HG02623 (cell line): Measurements from ENCODE around the gene SGF29.
"Not testable (repeated sequence)": the region's sequence is repeated elsewhere in the genome, so short reads cannot be mapped to it uniquely, and the experiment has no call there.

ENCODE experiments used
- ATAC-seq: cut with Tn5 transposase; IDR thresholded peaks from one replicate; pipeline ENCODE4 v1.9.1; 2021; ENCODE audit warnings: moderate library complexity; ENCODE audit not compliant: unreplicated experiment

SGF29 gene

GRCh38 chr16:28592979-28593553, 39.3 kb downstream of the SGF29 start:
- no peak for ATAC-seq

GRCh38 chr16:28595451-28595850, 41.7 kb downstream of the SGF29 start:
- not testable (repeated sequence) for ATAC-seq

DNA sequence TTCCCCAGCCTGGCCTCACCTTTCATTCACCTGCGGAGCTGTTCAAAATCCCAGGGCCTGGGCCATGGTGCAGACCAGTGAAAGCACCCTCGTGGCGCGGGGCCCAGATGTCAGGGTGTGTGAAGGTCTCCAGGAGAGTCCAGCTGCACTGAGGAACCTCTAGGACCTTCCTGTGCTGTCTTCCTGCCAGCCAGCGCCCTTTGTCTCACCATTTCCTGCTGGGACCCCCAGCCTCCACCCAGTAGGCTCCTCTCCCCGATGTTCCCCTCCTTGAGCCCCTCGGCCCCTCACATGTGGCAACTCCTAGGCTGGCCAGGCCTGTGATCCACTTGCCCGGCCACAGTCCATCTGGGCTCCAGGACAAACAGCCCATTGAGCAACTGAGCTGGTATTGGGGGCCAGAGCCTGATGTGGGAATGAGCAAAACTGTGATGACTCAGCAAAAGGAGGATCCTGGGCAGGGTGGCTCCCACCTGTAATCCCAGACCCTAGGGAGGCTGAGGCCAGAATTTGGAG, 42.5 kb downstream of the SGF29 start:
- ATAC-seq = no peak

GRCh38 chr16:28596840-28597691, 43.3 kb downstream of the SGF29 start, which contains the start of gene SULT1A2:
Gene SULT1A2, minus strand, starts transcription at chr16:28597050. Its CDS starts 1,120 bp downstream, at chr16:28595930.
- no peak for ATAC-seq

DNA sequence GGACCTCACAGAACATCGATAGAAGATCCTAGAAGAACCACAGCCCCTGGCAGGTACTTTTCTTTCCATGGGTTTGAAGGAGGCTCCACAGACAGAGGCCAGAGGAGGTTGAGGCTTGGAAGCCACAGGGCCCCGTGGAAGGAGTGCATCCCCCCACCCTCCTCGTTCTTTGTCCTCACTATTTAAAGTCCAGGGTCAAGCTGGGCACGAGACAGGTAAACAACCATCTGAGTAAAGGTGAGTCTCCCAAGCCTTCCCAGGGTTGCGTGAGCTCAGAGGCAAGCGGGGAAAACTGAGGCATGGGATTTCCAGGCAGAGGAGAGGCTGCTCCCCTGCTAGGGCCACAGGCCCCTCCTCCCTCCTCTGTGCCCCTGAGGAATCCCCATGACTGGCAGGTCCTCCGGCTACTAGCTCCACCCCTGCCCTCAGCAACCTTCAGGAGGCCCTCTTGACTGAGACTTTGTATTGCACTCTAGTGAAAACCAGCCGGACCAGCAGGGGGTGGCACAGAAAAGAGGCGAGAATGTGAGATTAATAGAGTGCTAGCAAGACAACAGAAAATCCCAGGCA, 44.1 kb downstream of the SGF29 start:
- ATAC-seq = no peak

- ATAC-seq = not testable (repeated sequence)
Observed at GRCh38 chr16:28599377-28600285, 45.9 kb downstream of the SGF29 start.

GRCh38 chr16:28600965-28601364, 47.2 kb downstream of the SGF29 start:
- not testable (repeated sequence) for ATAC-seq

DNA sequence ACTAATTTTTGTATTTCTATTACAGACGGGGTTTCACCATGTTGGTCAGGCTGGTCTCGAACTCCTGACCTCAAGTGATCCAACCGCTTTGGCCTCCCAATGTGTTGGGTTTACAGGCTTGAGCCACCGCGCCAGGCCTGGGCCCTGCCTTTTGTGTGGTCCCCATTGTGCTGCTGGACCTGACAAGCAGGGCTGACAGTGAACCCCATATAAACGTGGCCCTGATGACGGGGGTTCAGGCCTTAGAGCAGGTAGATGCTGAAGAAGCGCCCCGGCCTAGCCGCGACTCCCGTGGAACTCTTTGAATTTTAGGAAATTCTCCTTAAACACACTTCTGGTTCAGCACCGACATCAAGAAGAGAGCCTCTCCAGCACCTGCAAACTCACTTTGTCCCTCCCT, 47.9 kb downstream of the SGF29 start:
- ATAC-seq = not testable (repeated sequence)

DNA sequence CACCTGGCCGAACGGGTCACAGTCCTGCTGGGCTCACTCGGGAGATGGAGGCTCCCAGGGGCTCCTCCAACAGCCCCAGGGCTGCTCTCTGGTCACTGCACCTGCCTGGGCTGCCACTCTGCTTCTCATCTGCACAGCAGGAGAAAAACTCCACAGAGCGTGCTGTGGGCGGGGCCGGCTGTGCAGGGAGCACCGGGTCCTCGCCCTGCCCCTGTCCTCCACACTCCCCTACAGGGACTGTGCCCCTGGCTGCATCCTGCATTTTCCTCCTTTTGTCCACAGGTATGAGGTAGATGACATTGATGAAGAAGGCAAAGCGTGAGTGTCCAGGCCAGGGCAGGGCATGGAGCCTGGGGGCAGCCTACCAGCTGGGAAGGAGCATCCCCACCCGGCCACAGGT, 48.3 kb downstream of the SGF29 start:
- not testable (repeated sequence) for ATAC-seq

DNA sequence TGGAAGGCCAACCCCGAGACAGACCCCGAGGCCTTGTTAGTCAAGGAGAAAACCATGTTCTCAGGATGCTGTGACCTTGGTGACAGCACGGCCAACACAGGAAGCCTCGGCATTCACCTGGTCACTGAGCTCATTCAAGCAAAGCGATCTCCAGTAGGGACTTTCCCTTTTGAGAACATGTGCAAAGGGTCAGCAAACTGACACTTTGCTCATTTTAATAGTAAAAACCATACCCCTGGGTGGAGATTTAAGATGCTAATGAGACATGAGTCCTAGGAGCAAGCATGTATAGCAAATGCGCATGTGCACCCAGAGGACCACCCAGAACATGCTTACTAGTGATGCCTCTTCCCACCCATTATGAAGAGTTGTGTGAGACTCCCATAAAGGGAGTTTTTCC, 48.8 kb downstream of the SGF29 start:
- ATAC-seq = no peak

DNA sequence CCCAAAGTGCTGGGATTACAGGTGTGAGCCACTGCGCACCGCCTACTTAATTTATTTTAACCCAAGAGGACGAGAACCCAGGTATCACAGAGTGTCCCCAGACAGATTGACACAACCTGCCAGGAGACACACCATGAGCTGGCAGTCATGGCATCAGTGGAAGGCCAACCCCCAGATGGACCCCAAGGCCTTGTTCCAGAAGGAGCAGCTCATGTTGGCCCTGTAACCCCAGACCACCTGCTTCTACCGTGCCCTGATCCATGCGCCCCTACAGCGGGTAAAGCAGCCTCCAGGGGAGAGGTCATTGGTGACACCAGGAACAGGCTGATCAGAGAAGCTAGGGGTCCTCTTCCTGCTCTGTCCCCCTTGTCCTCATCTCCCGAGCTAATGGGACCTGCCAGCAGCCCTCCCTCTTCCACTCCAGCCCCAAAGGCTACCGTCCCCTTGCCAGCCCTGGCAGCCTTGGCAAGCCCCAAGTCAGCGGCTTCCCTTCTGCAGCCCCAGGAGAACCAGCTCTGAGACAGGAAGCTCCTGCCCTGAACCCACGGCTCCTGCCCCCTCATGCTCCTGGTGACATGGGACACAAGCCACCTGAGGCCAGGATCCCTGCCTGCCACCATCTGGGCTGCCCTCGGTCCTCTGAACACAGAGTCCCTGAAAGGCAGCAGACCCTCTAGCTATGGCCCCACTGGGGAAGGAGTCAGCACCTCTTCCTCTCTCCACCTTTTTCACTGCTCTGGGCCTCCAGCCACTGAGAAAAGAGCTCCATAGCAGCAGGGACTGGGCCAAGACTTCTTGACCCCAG, 49.9 kb downstream of the SGF29 start:
- ATAC-seq = no peak

DNA sequence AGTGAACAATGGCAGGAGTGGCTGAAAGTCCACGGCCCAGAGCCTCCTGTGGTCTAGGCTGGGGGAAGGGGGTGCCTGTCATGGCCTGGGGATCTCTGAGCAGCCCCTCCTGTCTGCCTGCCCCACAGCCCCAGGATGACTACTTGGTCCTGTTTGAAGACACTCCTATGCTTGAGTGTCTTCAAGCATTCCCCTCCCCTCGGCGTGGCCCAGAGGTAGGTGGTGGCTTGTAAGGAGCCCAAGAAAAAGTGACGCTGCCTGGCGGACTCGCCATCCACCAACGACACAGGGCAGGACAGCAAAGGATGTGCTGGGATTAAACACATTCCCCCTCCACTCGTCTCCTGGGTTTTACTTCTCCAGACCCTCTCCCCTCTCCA, 50.5 kb downstream of the SGF29 start:
- no peak for ATAC-seq

DNA sequence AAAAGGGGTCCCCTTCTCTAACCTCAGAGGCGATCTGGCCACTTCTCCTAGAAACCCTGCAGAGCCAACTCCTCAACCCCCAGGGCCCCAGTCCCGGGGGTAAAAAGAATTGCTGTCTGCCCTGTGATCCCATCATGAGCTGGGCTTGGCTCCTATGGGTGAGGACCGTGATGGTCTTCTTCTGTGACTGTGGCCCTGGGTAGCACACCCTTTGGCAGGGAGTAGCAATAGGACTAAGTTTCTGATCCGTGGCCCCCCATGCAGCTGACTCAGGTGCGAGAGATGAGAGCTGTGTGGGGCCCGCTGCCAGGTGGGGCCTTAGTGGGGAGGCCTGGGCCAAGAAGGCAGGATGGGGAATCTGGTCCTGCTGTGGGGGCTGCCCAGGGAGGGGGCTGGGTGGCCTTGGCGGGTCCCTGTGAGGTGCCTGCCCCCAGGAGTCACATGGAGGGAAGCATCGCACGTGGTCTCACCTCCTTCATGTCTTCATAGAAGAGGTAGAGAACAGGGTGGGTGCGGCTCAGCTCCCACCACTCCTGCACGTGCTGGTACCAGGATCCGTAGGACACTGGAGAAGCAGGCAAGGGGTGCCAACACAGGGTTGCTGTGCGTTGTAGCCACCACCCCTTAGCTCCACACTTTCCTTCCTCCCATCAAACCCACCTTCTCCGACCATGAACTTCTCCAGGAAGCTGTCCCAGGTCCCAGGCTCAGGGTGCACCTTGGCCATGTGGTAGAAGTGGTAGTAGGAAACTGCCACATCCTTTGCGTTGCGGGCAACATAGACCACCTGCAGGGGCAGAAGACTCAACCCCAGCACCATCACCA, 52.8 kb downstream of the SGF29 start:
- ATAC-seq = no peak

DNA sequence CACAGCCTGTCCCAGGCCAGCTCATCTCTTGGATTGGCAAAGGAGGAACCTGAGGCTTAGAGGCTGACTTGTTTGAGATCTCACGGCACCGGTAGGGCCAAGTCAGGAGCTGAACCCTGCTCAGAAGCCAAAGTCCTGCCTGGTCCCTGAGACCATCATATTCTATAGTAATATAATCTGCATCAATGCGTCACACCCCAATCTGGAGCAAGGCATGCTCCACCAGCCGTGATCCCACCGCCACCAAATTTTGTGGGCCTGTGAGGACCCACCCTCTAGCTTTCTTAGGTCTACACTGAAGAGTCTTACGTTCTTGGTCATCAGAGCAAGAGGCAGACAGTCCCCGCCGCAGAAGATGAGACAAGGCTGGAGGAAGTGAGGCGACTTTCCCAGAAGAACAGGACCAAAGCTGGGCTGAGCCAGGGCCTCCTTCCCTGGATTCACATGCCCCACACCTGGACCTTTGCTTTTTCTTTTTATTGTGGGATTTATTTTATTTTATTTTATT, 53.5 kb downstream of the SGF29 start:
- ATAC-seq = no peak

DNA sequence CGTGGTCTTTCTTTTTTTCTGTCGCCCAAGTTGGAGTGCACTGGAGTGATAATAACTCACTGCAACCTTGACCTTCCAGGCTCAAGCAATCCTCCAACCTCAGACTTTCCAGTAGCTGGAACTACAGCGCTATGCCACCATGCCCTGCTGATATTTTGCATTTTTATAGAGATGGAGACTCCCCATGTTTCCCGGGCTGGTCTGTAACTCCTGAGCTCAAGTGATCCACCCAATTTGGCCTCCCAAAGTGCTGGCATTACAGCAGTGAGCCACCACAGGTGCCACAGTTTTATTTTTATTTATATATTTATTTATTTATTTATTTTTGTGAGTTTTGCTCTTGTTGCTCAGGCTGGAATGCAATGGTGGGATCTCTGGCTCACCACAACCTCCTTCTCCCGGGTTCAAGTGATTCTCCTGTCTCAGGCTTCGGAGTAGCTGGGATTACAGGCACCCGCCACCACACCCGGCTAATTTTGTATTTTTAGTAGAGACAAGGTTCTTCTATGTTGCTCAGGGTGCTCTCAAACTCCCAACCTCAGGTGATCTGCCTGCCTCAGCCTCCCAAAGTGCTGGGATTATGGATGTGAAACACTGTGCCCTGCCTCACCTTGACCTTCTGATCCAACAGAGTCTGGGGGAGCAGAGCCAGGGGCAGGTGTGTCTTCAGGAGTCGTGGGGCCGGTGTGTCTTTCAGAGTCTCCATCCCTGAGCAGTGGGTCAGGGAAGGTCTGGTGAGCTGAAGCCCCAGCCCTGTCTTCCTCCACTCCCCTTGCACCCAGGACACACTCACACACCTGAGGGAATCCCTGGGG, 54.2 kb downstream of the SGF29 start:
- ATAC-seq = not testable (repeated sequence)

DNA sequence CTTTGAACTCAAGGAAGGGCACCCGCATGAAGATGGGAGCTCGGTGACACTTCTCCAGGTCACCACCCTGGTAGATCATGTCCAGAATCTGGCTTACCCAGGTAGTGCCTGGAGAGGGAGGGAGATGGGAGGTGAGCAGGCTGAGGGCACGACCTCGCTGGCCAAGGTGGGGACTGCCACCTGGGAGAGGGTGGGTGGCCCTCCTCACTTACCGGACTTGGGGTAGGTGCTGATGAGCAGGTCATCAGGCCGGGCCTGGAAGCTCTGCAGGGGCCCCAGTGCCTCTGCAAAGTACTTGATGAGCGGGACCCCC, 54.7 kb downstream of the SGF29 start:
- not testable (repeated sequence) for ATAC-seq

- not testable (repeated sequence) for ATAC-seq
Observed at GRCh38 chr16:28608867-28609596, 55.3 kb downstream of the SGF29 start.
